ENCODE results near the gene RIMBP2.

RIMBP2 gene

DNA sequence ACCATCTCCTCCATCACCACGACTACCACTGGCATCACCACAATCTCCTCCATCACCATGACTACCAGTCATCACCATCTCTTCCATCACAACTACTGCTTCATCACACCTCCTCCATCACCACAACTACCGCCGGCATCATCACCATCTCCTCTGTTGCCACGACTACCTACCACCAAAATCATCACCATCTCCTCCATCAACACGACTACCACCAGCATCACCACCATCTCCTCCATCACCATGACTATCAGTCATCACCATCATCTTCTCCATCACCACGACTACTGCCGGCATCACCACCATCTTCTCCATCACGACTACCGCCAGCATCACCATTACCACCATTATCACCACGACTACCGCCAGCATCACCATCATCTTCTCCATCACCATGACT is 89.5 kb downstream of the RIMBP2 start:
- no peak for DNase-seq

DNA sequence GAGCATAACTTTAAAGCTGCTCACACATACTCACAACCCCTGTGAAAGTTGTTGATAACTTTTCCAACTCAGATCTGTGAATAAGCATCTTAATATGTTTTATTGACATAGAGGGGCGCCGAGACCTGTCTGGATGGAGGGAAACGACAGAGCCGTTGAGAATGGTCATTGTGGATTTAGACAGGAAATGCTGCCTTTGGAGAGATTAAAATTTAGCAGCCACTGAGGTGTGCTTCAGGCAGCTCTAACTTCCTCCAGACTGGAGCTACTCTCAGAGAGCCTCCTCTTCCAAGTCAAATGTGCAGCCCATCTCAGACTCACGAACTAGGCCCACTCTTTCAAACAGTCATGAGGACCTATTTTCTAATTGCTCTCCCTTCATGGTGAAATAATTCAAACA is 90.9 kb downstream of the RIMBP2 start:
- no peak for DNase-seq

DNA sequence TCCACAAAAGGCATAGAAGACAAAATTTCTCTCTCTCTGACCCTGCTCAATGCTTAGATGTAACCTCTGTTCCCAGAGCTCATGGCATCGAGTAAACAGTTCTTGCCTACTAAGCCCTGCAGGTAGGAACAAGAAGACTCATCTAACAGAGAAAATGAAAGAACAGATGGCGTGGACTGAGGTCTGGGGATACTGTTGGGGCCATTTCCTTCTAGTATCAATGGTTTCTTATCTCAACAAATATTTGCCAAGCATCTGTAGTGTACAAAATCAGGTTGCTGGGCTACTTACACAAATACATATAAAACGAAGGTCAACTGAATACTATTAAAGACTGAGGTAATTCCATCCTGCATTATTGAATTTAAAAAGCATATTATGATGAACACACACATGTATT is 93.3 kb downstream of the RIMBP2 start:
- DNase-seq: no peak

DNA sequence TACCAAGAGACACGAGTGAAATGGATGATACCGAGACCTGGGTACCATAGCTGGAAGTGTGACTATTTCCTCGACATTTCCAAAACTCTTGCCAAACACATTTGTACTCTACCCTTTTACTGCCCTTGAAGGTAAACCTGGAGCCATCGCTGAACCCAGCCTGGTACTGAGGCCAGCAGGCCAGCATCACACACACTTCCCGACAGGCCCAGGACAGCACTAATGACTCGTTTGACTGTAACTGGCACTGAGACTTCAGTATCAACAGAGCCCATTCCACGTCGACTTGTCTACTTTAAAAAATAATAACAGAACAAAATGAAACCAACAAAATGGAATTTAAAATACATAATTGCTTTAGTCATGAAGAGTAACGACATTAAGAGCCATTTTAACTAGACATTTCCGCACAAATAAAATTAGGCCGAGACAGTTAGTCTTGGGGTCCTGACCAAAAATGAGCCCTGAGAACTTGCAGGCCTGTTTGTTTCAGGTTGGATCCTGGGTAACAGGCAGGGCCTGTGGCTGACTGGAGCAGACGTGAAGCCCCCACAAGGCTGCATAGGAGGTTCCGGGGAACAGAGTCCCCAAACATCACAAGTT is 94.3 kb downstream of the RIMBP2 start:
- no peak for DNase-seq

DNA sequence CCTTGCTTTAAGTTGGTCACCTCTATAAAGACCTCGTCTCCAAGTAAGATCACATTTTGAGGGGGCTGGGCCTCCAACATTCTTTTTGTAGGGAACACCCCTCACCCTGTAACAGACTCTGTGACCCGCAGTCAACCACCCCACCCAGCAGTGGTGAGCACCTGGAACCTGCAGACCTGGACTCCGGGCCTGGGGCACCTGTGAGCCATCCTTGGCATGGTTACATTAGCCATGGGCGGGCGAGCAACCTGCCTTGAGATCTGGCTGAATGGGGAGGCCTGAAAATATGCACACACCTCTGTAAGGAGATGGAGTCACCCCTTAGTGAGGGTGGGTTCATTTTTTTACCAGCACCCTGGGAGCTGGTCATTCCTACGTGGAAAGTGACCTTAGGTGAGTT is 95.3 kb downstream of the RIMBP2 start:
- DNase-seq: no peak

DNA sequence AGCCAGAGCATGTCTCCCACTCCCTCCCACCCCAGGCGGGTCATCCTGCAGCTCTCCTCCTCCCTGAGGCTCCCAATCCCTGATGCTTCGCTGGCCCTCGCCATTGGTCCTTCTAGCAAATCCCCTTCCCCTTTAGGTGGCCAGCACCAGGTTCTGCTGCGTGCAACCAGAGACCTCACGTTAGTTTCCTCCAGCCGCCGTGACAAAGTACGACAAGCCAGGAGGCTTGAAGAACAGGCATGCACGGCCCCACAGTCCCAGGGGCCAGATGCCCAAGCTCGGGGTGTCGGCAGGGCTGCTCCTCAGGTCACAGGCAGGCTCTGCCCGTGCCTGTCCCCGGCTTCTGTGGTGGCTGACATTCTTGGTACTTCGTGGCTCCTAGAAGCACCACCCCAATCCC is 95.8 kb downstream of the RIMBP2 start:
- DNase-seq: no peak

DNA sequence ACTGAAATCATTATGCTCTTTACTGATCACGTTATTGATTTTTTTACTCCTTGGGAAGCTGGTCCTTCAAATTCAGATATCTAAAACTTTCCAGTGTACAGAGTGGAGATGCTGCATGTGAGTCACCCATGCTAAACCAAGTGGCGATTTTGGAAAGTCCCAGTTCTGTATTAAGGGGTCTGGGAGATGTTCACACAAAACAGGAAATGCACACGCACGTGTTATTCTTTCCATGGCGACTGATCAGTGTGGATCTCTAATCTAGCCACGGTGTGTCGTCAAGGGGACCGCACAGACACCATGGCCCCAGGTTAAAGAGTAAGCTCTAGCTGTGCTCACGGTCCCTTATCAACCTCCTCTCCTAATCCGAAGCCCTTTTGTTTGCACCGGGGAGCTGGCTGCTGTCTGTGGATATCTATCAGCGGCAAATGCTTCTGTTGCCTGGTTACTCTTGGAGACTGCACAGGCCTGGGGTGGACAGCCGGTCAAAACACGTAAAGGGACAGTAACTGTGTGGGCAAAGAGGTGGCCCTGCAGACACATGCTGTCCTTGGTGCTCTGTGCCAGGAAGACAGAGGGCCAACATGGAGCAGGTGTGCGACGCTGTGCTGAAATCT is 96.6 kb downstream of the RIMBP2 start:
- no peak for DNase-seq

DNA sequence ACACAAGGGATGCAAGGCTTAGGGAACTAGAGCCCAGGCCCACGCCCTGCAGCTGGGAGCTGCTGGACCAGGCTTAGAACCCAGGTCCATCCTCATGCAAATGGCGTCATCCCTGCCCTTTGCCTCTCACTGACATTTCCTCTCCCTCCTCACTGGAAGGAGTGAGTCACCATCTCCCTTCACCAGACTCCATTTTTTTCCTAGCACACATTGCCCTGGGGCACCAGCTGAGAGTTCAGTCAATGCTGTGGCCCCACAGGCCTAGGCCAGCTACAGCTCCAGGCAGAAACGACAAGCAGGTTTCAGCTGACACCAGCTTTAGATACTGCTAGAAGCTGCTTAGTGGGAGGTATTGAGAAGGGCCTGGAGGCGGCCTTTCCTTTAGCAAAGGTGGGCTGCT is 98.9 kb downstream of the RIMBP2 start:
- no peak for DNase-seq

DNA sequence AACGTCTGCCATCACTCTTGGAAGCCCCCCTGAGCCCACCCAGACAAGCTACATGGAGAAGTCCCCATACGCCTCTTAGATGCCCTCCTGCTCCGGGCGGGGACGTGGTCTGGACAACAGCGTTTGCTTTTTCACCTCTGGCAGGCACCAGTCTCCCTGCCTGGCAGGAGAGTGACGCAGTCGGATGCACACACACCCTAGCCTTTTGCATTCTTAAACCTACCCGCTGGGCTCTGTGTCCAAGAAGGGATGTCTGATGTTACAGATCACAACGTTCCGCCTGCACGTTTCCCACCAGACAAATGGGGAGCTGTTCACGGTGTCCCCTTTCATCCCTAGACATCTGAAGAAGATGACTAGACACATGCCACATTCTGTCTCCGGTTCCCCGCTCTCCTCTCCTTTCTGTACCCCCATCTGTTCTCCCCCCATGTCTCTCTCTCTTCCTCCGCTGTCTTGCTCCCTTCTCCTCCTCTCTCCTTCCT is 100.2 kb downstream of the RIMBP2 start:
- DNase-seq: no peak

DNA sequence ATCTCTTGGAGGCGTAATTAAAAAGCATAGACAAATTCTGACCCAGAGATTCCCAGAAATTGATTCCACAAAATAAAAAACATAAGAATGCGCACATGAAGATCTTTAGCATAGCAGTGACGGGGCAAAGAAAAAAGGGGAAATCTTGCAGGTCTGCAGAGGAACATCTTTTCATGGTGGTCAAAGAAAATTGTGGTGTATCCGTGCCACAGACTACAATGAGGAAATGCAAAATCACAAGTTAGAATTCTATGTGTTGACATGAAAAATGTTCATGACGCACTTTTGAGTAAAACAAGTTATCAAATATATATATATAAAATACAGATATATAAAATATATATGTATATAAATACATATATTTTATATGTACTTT is 101.6 kb downstream of the RIMBP2 start:
- no peak for DNase-seq

DNA sequence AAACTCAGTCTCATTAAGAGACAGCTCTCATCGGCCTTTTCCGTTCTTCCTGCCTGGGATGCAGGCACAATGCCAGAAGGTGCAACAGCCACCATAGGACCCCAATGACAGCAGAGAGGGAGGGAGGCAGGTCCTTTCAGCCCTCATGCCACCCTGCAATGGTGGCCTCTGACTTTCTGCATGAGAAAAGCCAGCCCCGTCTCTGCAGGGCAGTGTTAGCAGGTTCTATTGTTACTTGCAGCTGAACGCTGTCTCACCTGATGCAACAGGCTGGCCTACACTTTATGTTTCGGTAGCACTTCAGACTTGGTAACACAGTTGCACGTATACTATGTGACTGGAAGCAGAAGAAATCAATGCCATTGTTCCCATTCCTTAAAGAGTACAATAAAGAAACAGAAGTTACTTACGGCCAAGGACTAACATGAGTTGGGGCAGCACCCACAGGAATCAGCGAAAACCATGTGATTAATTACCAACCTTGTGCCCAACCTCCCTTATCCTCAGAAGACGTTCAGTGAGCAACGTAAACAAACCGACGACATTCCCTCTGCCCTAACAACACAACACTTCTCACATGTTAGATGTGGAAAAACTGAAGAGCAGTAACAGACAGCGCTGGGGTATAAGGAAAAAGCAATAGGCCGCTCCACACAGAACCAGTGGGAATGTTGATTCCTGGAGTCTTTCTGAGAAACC is 102.1 kb downstream of the RIMBP2 start:
- DNase-seq: no peak

DNA sequence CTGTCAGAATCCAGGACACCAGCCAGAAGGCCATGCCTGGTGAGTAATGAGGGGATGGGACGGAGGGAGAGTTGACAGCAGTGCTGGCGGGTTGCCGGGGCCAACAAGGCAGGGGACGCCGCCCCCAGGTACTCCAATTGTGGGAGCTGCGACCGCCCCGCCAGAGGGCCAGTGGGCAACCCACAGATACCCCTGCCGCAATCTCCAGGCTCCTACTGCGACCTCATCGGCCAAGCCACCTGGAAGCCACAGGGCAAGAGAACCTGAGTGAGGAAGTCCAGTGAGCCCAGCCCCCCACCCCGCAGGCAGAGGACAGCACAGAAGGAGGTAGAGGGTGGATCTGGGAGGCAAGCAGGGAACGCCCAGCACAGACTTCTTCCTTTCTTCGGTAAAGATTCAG is 103.0 kb downstream of the RIMBP2 start:
- DNase-seq: no peak

DNA sequence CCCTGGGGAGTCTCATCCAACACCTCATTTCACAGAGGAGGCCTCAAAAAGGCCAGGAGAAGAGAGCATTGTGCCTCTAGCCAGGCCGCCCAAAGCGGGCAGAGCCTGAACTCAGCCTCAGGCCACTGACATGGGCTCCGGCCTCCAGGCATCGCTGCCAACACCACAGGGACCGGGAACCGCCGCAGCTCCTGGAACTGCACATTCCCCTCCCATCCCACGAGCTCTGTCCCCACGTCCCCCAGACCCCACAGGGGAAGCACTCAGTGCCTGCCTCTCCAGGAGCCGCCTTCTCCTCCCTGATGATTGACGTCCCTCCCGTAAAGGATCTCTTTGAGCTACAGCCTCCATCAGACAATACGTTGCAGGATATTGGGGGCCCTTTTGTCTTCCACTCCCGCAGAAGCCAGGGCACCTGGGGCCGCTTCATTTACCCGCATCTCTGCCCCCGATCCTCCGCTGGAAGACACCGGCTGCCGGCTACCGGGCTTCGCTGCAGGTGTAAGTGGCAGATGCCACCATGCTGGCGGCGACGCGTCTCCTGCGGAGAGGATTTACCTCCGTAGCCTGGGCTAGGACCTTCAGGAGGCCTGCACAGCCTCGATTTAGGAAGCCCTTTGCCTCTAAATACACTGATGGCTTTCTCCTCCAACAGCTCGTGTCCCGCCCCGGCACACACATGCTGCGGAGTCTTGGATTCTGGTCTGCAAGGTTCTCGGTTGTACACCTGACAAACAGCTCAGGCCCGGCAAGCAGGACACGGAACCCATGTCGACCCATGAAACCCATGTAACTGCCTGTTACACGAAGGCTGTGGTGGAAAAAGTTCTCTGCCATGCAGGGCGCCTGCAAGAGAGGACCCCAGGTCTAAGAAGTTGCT is 104.8 kb downstream of the RIMBP2 start:
- no peak for DNase-seq

DNA sequence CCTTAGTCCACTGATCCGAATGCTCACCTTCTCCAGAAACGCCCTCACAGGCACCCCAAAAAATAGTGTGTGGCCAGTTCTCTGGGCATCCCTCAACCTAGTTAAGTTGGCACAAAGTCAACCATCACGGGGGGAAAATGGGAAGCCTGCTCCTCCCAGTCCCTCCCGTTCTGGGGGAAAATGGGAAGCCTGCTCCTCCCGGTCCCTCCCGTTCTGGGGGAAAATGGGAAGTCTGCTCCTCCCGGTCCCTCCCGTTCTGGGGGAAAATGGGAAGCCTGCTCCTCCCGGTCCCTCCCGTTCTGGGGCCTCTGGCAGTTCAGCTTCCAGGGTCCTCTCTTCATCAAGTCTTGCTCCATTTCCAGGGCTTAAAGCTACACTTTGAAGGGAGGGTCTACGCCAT is 106.1 kb downstream of the RIMBP2 start:
- DNase-seq: no peak

DNA sequence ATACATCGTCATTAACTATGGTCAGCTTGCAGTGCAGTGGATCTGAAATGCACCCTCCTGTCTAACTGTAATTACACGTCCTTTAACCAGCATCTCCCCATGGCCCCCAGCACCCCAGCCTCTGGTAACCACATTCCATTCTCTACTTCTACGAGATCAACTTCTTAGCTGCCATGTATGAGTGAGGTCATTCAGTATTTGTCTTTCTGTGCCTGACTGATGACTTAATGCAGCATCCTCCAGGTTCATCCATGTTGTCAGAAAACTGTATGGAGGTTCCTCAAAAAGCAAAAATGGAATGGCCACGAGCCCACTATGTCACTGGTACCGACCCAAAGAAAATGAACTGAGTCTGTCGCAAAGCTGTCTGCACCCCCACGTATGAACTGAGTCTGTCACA is 107.3 kb downstream of the RIMBP2 start:
- DNase-seq: no peak

DNA sequence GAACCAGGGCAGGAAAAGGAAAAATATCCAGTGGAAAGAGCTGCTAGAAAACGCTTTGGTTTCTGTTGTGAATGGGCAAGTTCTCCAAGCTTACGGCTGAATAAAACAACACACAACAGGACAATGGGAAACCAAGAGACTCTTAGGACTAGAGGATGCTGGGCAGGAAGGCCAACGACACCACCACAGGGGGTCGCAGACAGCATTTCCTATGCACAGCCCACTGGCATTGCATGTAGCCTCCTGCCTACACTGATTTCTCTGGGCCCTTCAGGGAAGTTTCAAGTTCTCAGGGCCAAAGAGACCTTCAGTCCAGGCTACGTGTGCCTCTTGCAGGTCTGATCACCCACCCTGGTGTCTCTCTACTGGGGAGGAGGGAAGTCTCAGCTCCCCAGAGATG is 108.0 kb downstream of the RIMBP2 start:
- DNase-seq: no peak

DNA sequence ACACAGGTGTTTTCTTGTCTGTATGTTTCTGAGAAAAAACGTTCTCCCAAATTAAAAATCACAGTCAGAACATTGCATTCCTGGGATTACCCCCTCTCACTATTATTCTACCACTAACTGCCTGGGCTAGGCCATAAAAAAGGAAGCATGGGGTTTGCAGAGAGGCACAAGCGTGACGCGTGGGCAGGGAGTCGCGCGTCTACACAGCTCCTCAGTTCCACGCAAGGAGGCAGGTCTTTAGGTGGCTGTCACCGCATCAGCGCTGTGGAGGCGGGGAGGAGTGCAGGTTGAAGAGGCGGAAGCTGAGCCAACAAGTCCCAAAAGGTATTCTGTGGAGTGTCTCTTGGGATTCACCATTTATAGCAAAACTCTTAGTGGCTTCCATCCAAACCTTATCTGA is 109.9 kb downstream of the RIMBP2 start:
- DNase-seq: no peak

DNA sequence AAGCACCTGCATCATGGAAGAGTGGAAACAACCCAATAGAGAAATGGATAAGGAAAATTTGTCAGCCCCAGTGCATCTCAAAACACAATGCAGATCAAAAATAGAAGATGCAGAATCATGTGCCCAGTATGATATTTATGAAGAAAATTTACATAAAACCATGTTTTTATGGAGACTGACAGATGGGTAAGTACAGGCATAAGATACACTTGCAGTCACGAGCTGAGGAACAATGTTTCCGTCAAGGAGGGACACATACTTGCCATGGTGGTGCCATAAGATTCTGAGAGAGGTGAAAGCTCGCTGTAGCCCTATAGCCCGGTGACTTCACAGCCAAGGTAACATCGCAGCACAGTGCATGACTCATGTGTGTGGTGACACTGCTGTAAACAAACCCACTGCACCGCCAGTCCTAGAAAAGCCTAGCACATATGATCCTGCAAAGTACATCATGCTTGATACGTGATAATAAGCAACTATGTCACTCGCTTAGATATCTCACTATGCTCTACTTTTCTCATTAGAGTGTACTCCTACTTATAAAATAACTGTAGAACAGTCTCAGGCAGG is 112.6 kb downstream of the RIMBP2 start:
- no peak for DNase-seq

DNA sequence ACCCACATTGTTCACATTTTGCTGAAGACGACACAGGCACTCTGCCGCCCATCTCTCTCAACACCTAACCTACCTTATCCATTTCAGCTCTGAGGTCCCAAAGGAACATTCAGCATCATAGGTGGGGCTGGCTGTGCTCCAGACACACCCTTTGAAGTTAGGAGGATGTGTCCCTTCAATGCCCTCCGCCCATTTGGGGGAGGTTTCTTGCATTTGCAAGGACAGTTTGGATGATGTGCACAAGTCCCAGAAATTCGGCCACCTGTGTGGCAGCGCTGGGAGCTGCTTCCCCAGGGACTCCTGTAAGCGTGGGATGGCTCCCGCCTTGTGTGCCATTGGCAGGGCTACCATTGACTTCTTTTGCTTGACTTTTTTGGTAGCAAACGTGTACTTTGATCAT is 113.8 kb downstream of the RIMBP2 start:
- no peak for DNase-seq

DNA sequence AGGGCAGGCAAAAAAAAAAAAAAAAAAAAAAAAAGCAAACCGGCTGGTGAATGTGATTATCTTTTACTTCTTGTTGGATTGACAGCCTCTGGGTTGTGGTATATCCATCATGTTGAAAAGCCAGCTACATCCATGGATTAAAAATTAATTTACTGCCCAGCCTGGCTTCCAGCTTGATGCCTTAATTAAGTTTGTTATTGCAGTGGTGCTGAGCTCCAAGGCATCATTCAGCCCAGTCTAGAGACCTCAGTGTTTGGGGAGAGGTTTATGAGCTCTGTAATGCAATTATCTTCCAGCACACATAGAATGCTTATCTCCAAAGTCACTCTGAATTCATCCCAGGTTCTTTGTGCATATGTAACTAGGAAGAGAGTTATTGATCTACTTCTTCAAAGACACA is 114.8 kb downstream of the RIMBP2 start:
- no peak for DNase-seq

DNA sequence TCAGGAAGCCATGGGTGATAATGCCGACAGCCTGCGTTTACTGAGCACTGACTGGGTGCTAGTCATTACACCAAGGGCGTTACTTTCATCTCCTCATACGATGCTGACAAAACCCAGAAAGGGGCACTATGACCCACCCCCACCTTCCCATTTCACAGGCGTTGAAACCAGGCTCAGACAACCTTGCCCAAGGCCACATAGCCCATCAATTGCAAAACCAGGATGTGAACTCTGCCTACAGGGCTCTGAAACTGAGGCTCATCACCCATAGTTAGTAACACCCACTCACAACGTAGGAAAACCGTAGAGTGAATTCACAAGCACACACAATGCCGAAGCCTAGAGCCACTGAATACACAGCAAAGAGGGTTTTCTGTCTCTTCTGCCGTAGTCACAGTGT is 119.9 kb downstream of the RIMBP2 start:
- no peak for DNase-seq

DNA sequence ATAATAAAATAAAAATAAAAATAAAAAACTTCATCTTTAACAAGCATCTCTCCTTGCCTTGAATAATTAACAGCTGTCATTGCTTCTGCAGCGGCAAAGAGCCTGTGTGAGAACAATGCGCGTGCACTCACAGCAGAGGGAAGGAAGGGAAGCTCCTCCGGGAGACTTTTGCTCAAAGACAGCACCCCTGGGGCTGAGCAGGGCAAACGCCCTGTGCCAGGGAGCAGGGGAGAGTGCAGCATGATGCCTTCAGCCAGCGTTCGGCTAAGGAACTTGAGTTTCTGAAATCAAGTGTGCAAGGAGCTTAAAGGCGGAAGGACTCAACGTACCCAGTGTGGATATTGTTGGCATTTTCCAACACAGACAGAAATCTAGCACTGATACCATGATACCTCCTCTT is 120.5 kb downstream of the RIMBP2 start:
- DNase-seq: no peak

DNA sequence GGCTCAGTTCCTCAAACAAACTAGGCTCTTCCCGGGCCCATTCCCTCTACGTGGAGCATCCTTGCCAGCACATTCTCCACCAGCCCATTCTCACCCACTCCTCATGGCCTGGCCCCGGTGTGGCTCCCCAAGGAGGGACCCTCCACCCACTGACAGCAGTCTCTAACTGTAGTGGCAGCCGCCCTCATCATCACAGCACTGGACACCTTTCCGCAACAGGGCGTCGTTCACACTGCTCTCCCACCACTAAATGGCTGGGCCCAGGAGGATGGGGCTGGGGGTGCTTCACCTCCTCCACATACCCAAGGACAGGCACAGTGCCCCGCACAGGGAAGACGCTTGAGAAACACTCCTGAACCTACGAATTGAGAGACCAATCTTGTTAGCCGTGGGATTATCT is 123.0 kb downstream of the RIMBP2 start:
- DNase-seq: no peak

Measured in stimulated activated naive CD4-positive, alpha-beta T cell (primary cell).